ENCODE data around the gene UBA1. TPM values are rescaled to one million over a fixed set of nuclear protein-coding genes. Genes with fewer than 3 reads are reported as not detected.

Gene UBA1
- total and polyA plus RNA-seq, 2 donors (not counting 3 experiments of a cell fraction or from before 2014, with no cell fraction given): 237 to 297 TPM

- TF ChIP-seq POLR2AphosphoS5 (IDR thresholded peaks at IDR 0.05; ENCODE audit: insufficient read depth, low read depth, low read length): no peak
- no peak for TF ChIP-seq FOS (IDR thresholded peaks at IDR 0.05; ENCODE audit: borderline replicate concordance, insufficient read depth, low read length)
- TF ChIP-seq MYC (IDR thresholded peaks at IDR 0.05; ENCODE audit: low read depth, low read length): no peak
- no peak for TF ChIP-seq CTCF (IDR thresholded peaks at IDR 0.05; ENCODE audit: extremely low read depth in 1 of 2, insufficient read depth in 1 of 2, low read depth in 1 of 2, low read length in 2 of 2)
- no peak for TF ChIP-seq GATA2 (IDR thresholded peaks at IDR 0.05; ENCODE audit: insufficient read depth, insufficient read length, low read depth, low read length)
- TF ChIP-seq EZH2 (IDR thresholded peaks at IDR 0.05; ENCODE audit: borderline replicate concordance, low read depth, low read length, severe bottlenecking): no peak
- no peak for TF ChIP-seq MAX (IDR thresholded peaks at IDR 0.05; ENCODE audit: insufficient read depth, insufficient read length)
- TF ChIP-seq POLR2A (IDR thresholded peaks at IDR 0.05; ENCODE audit: low read depth, low read length): no peak
- TF ChIP-seq JUN (IDR thresholded peaks at IDR 0.05; ENCODE audit: borderline replicate concordance, insufficient read depth, insufficient read length, low read depth): no peak
- H3K27me3 ChIP-seq (ENCODE audit: control insufficient read depth in 2 of 2, insufficient read depth in 2 of 2, low read length in 2 of 2): no peaks in the 10 kb centered on the region
- H3K4me2 ChIP-seq (ENCODE audit: insufficient read depth, low read length): no peak overlapping the region
- H3K4me3 ChIP-seq (replicated peaks in 1 of 3; ENCODE audit: insufficient read depth in 1 of 3, low read depth in 1 of 3, low read length in 3 of 3): no peak overlapping the region
- no peak overlapping the region for H3K9ac ChIP-seq (replicated peaks; ENCODE audit: extremely low read depth, insufficient read depth, low read length)
- H3K36me3 ChIP-seq (ENCODE audit: control insufficient read depth in 2 of 2, extremely low read depth in 1 of 2, insufficient read depth in 2 of 2, low read length in 2 of 2): peaks cover 0 to 50% of the 10 kb centered on the region in 2 experiments
- no peak for FAIRE-seq
- no peak for DNase-seq (ENCODE audit: low read depth, low spot score)
- no TSS peak for BruUV-seq (replicated peaks)
- POLR2A ChIA-PET: no interaction called here
- no peaks in the 10 kb centered on the region for H3K4me1 ChIP-seq (ENCODE audit: control insufficient read depth, extremely low read depth, insufficient read depth, low read length)
- intact Hi-C loops (cut with micrococcal nuclease): no loop called here
- dilution Hi-C loops (cut with MboI; ENCODE audit: extremely low pct_ligation_motif_present, low sequenced_read_pairs): no loop called here
- no peak overlapping the region for H2AFZ ChIP-seq (ENCODE audit: low read depth, low read length)
- H3K79me2 ChIP-seq (ENCODE audit: control insufficient read depth, insufficient read depth, low read length): no peaks in the 10 kb centered on the region
- CTCF ChIA-PET: no interaction called here
- no peaks in the 10 kb centered on the region for H4K20me1 ChIP-seq (replicated peaks; ENCODE audit: control insufficient read depth, extremely low read depth, insufficient read depth, low read length)
- no peaks in the 10 kb centered on the region for H3K9me1 ChIP-seq (replicated peaks; ENCODE audit: control insufficient read depth, extremely low read depth, insufficient read depth, low read length)
- no peaks in the 10 kb centered on the region for H3K9me3 ChIP-seq (replicated peaks; ENCODE audit: control insufficient read depth, insufficient read depth, low read length)
- no peak overlapping the region for H3K27ac ChIP-seq (ENCODE audit: insufficient read depth, low read depth, low read length)
These were observed 21.1 kb upstream of the UBA1 start for GRCh38 chrX:47172549-47172948.

Measured in endothelial cell of umbilical vein (primary cell).